IPS-NIHi11 (cell line): ENCODE results near the gene COL8A1.

Experiments
- DNase-seq: peaks from one replicate; pipeline ENCODE4 v3.0.0; 2012; ENCODE audit warnings: mixed read lengths, low spot score

Gene COL8A1

DNA sequence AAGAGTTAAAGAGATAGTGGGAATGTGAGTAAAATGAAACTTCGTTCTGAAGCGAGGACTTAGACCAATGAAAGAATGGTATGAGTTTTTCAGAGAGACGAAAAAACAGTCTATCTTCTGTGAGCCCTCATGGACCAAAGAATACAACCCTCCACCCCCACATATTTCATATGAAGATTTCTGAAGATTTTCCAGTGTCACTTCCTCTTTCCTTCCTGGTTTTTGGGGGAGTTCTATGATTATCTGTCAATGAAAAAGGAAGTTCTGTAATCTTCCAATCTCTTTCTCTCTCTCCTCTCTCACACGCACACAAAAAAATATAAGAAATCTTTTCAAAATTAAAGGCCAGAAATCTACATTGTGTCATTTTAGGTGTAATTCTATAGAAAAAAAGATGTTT, 206.9 kb downstream of the COL8A1 start:
- no peak for DNase-seq

DNA sequence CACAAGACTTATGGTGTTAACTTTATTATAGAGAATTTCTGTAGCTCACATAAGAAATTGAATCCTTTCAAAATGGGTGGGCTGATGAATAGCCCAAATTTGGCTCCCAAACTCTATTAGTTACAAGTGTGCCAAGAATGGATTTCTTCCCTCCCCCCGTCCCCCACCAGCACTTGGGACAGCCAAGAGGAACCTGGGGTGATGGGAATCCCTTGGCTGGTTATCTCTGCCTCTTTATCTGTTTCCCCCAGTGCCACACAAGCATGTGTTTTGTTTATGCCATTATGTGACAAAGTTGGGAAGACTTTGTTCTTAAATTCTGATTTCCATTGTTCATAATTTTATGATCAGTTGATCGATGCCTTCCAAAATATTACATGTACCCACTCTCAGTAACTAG, 207.6 kb downstream of the COL8A1 start:
- DNase-seq = no peak

DNA sequence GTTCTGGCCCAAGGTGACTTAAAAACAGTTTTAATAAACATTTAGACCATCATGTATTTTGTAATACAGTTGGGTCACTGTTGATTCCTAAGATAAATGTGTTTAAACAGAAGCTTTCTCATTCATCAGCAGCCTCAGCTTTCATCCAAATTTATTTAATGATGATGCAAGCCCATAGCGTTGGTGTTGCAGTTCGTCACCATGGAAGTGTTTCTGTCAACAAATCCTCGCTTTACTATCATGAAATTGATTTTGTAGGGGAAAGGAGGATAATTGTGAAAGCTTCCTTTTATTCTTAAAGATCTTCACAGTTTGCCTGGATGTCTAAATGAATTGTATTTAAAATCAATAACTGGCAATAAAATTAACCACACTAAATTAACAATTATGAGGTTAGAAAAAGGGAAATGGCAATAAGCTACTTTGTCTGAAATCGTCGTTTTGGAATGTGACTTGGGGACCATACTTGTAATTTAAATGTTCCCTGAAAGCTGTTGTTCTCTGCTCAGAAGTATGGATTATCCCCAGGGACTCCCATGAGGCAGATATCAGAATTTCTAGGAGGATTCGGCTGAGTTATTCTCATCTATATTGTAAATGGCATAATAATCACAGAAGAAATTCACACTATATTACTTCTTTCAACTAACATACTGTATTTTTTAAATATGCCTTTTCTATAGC, 208.2 kb downstream of the COL8A1 start:
- no peak for DNase-seq

DNA sequence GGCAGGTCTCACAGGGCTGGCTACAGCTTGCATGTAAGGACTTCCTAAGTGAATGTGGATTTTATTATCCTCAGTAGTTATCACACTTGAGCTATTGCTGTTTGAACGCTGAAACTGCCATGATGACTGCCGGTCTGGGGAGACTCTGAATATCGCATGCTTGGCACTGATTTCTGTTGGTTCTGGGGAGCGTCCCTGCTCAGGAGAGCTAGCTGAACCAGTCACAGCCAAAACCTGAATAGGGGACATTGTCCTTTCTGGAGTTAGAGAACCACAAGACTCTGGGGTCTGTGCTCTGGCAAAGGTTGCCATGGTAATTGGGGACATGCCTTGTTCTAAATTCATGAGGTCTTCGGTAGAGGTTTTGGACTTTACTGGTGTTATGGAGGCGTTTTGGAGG, 210.0 kb downstream of the COL8A1 start:
- DNase-seq = no peak
